Smooth muscle cell (in vitro differentiated cells): ENCODE data around the gene ALS2CL. TPM values are rescaled to one million over a fixed set of nuclear protein-coding genes. Genes with fewer than 3 reads are reported as not detected.

ENCODE experiments used
- DNase-seq: peaks from one replicate; lab custom pipeline; 2025; ENCODE audit not compliant: unreplicated experiment; lab: John Stamatoyannopoulos, UW
- H2AFZ ChIP-seq: fragments of 200-600 bp; sonication (generic); 2 replicates; pipeline ENCODE4 v1.6.0; 2016; ENCODE audit warnings: antibody characterized with exemption, low read depth, mild to moderate bottlenecking
- H3F3A ChIP-seq: fragments of 200-600 bp; sonication (generic); 2 replicates; pipeline ENCODE4 v1.6.0; 2017; ENCODE audit warnings: antibody characterized with exemption, low read depth
- H3K27ac ChIP-seq: fragments of 200-600 bp; sonication (generic); 2 replicates; pipeline ENCODE4 v1.5.1; 2016; ENCODE audit warnings: low read depth, mild to moderate bottlenecking
- H3K27me3 ChIP-seq: fragments of 200-600 bp; sonication (generic); 2 replicates; pipeline ENCODE4 v1.6.1; 2016; ENCODE audit warnings: low read depth, mild to moderate bottlenecking
- H3K36me3 ChIP-seq: fragments of 200-600 bp; sonication (generic); 2 replicates; pipeline ENCODE4 v1.5.1; 2016; ENCODE audit warnings: low read depth
- H3K4me1 ChIP-seq: fragments of 200-600 bp; sonication (generic); 2 replicates; pipeline ENCODE4 v1.5.1; 2016; ENCODE audit warnings: low read depth
- H3K4me2 ChIP-seq: fragments of 200-600 bp; sonication (generic); 2 replicates; pipeline ENCODE4 v1.6.0; 2016; ENCODE audit warnings: mild to moderate bottlenecking
- H3K4me3 ChIP-seq: fragments of 200-600 bp; sonication (generic); 2 replicates; pipeline ENCODE4 v1.5.1; 2016; ENCODE audit warnings: mild to moderate bottlenecking
- H3K79me2 ChIP-seq: fragments of 200-600 bp; sonication (generic); 2 replicates; pipeline ENCODE4 v1.6.0; 2016; ENCODE audit warnings: low read depth, mild to moderate bottlenecking
- H3K9ac ChIP-seq: fragments of 200-600 bp; sonication (generic); 2 replicates; pipeline ENCODE4 v1.6.0; 2016; ENCODE audit warnings: low read depth
- H3K9me3 ChIP-seq: fragments of 200-600 bp; sonication (generic); replicated peaks from 2 replicates; pipeline ENCODE4 v1.5.1; 2016; ENCODE audit warnings: low read depth
- H4K20me1 ChIP-seq: fragments of 200-600 bp; sonication (generic); 2 replicates; pipeline ENCODE4 v1.6.0; 2016; ENCODE audit warnings: low read depth
- CTCF ChIP-seq: fragments of 200-600 bp; sonication (generic); IDR thresholded peaks from 2 replicates; pipeline ENCODE4 v1.5.1; 2017; ENCODE audit warnings: borderline replicate concordance, mild to moderate bottlenecking, antibody characterized with exemption; ENCODE audit not compliant: insufficient read depth, poor library complexity, severe bottlenecking
- WGBS: methylation state at CpG from one replicate; pipeline ENCODE4 v1.1.7; 2016; ENCODE audit warnings: low lambda C conversion rate; 5-methylcytosine and 5-hydroxymethylcytosine counted together
- polyA plus RNA-seq: library from polyadenylated mRNA; unstranded; fragments of >200 nt; fragmentation: Nextera tagmentation; extraction: Ambion mirVana; gene quantifications from 2 replicates; pipeline ENCODE4 v1.2.1, GENCODE V29; 2016
- total RNA-seq: library from RNA; depleted of rRNA; stranded (reverse); fragments of >200 nt; gene quantifications from 2 replicates; pipeline ENCODE4 v1.2.3, GENCODE V29; 2014

Gene ALS2CL
- total and polyA plus RNA-seq, 2 experiments from 2014 or later, result 8.5 to 9.4 TPM

GRCh38 chr3:46668116-46668515 lies 25.4 kb downstream of the ALS2CL start:
- Histone ChIP-seq H3K4me2 (no peak overlapping the region), H3K27me3 (no peaks in the 10 kb centered on the region), H3K79me2 (no peaks in the 10 kb centered on the region), H3K4me1 (no peaks in the 10 kb centered on the region), H2AFZ (no peak overlapping the region), H3F3A (no peaks in the 10 kb centered on the region), H3K4me3 (no peak overlapping the region), H3K27ac (no peak overlapping the region), H4K20me1 (no peaks in the 10 kb centered on the region), H3K36me3 (no peaks in the 10 kb centered on the region), H3K9ac (no peak overlapping the region), H3K9me3 (no peaks in the 10 kb centered on the region)
- TF ChIP-seq CTCF, result no peak
- no peak for DNase-seq
- 82% methylated on average over 7 of the region's 8 CpGs for WGBS

- no peak overlapping the region for H3K4me2 ChIP-seq
- H3K79me2 ChIP-seq, result no peaks in the 10 kb centered on the region
- H3K9ac ChIP-seq, result no peak overlapping the region
- no peaks in the 10 kb centered on the region for H4K20me1 ChIP-seq
- no peak for TF ChIP-seq CTCF
- H3K4me3 ChIP-seq, result no peak overlapping the region
- no peaks in the 10 kb centered on the region for H3K27me3 ChIP-seq
- H3K9me3 ChIP-seq, result no peaks in the 10 kb centered on the region
- no peak for DNase-seq
- H3K36me3 ChIP-seq, result no peaks in the 10 kb centered on the region
- H3K4me1 ChIP-seq, result peaks cover 4% of the 10 kb centered on the region
- H3F3A ChIP-seq, result no peaks in the 10 kb centered on the region
- no peak overlapping the region for H3K27ac ChIP-seq
- WGBS, result 93% methylated on average over 9 of the region's 9 CpGs
- no peak overlapping the region for H2AFZ ChIP-seq
Measured at GRCh38 chr3:46667657-46668056, 25.8 kb downstream of the ALS2CL start.

GRCh38 chr3:46667061-46667621 lies 26.3 kb downstream of the ALS2CL start:
- H2AFZ ChIP-seq, result no peak overlapping the region
- no peaks in the 10 kb centered on the region for H3K9me3 ChIP-seq
- H4K20me1 ChIP-seq, result no peaks in the 10 kb centered on the region
- no peaks in the 10 kb centered on the region for H3K79me2 ChIP-seq
- H3F3A ChIP-seq, result no peaks in the 10 kb centered on the region
- no peak overlapping the region for H3K4me2 ChIP-seq
- no peaks in the 10 kb centered on the region for H3K36me3 ChIP-seq
- no peak for TF ChIP-seq CTCF
- H3K9ac ChIP-seq, result no peak overlapping the region
- H3K4me1 ChIP-seq, result peaks cover 7% of the 10 kb centered on the region
- no peak for DNase-seq
- WGBS, result 87% methylated on average over 8 of the region's 8 CpGs
- no peak overlapping the region for H3K27ac ChIP-seq
- no peaks in the 10 kb centered on the region for H3K27me3 ChIP-seq
- no peak overlapping the region for H3K4me3 ChIP-seq

- H3K4me3 ChIP-seq, result no peak overlapping the region
- whole genome bisulfite sequencing, result 92% methylated on average over 7 of the region's 7 CpGs
- H3K9me3 ChIP-seq, result no peaks in the 10 kb centered on the region
- no peak overlapping the region for H3K4me2 ChIP-seq
- H2AFZ ChIP-seq, result no peak overlapping the region
- H3K79me2 ChIP-seq, result no peaks in the 10 kb centered on the region
- no peak for DNase-seq
- peaks cover 13% of the 10 kb centered on the region for H3K4me1 ChIP-seq
- no peaks in the 10 kb centered on the region for H4K20me1 ChIP-seq
- H3F3A ChIP-seq, result no peaks in the 10 kb centered on the region
- TF ChIP-seq CTCF, result no peak
- H3K9ac ChIP-seq, result no peak overlapping the region
- no peaks in the 10 kb centered on the region for H3K36me3 ChIP-seq
- H3K27ac ChIP-seq, result no peak overlapping the region
- no peaks in the 10 kb centered on the region for H3K27me3 ChIP-seq
Measured at GRCh38 chr3:46666453-46666845, 27.0 kb downstream of the ALS2CL start.
